IMR-90 (cell line): ENCODE measurements around the gene STRN4.
"Not testable (repeated sequence)": the region's sequence is repeated elsewhere in the genome, so short reads cannot be mapped to it uniquely, and the experiment has no call there.

Source experiments
- CHD1 ChIP-seq: IDR thresholded peaks from 2 replicates; pipeline ENCODE4 v1.6.1; 2012; ENCODE audit warnings: low read depth, low read length, improper control_type of control experiment
- CTCF ChIP-seq: conservative IDR thresholded peaks from 2 replicates; pipeline ENCODE4 v1.5.1; 2012; ENCODE audit warnings: mild to moderate bottlenecking, low read depth, low read length, improper control_type of control experiment
- NFE2L2 ChIP-seq: fragments of 150-350 bp; IDR thresholded peaks from 2 replicates; pipeline ENCODE4 v1.6.1; 2016; ENCODE audit warnings: low read depth, mild to moderate bottlenecking, low read length
- POLR2A ChIP-seq: IDR thresholded peaks from 2 replicates; pipeline ENCODE4 v1.6.1; 2012; ENCODE audit warnings: mild to moderate bottlenecking, low read depth, low read length
- RCOR1 ChIP-seq: IDR thresholded peaks from 2 replicates; pipeline ENCODE4 v1.6.1; 2012; ENCODE audit warnings: mild to moderate bottlenecking, low read length, improper control_type of control experiment; ENCODE audit not compliant: insufficient replicate concordance
- RFX5 ChIP-seq: IDR thresholded peaks from 2 replicates; pipeline ENCODE4 v1.8.0; 2012; ENCODE audit warnings: low read depth, mild to moderate bottlenecking, low read length, moderate library complexity
- SMC3 ChIP-seq: fragments of 150-350 bp; IDR thresholded peaks from 2 replicates; pipeline ENCODE4 v1.6.1; 2016; ENCODE audit warnings: low read depth, mild to moderate bottlenecking, antibody characterized with exemption, low read length, moderate library complexity

- not testable (repeated sequence) for TF ChIP-seq CTCF, CHD1, RCOR1, POLR2A, RFX5, SMC3, NFE2L2
Observed at GRCh38 chr19:46712768-46713338, 33.4 kb downstream of the STRN4 start.
